HEK293T (cell line): ENCODE measurements around the gene FBXO24.
"Not testable (repeated sequence)": the region's sequence is repeated elsewhere in the genome, so short reads cannot be mapped to it uniquely, and the experiment has no call there.

Source experiments
- FOXA1 ChIP-seq: fragments of 450-650 bp; IDR thresholded peaks from 2 replicates; pipeline ENCODE4 v1.6.1; 2016; ENCODE audit warnings: mild to moderate bottlenecking
- FOXM1 ChIP-seq: fragments of 450-650 bp; IDR thresholded peaks from 2 replicates; pipeline ENCODE4 v1.6.1; 2017; ENCODE audit warnings: mild to moderate bottlenecking, borderline replicate concordance
- SP1 ChIP-seq: fragments of 450-650 bp; IDR thresholded peaks from 2 replicates; pipeline ENCODE4 v1.6.1; 2017
- TARDBP ChIP-seq: fragments of 450-650 bp; IDR thresholded peaks from 2 replicates; pipeline ENCODE4 v1.6.1; 2016

- TF ChIP-seq SP1, FOXM1, TARDBP, FOXA1: not testable (repeated sequence)
These were observed 37.7 kb upstream of the FBXO24 start for GRCh38 chr7:100548446-100548845.
